Activated CD4-positive, CD25-positive, alpha-beta regulatory T cell treated with anti-CD3 and anti-CD28 coated beads, Interleukin-2, amount 50 U/mL, for 72 hours (primary cell): ENCODE data around the gene POLDIP3.
"Not testable (repeated sequence)": the region's sequence is repeated elsewhere in the genome, so short reads cannot be mapped to it uniquely, and the experiment has no call there.

Source experiments
- DNase-seq: peaks from one replicate; pipeline ENCODE4 v3.0.0; 2021

Gene POLDIP3

GRCh38 chr22:42582987-42583386, 31.7 kb downstream of the POLDIP3 start:
- no peak for DNase-seq

DNA sequence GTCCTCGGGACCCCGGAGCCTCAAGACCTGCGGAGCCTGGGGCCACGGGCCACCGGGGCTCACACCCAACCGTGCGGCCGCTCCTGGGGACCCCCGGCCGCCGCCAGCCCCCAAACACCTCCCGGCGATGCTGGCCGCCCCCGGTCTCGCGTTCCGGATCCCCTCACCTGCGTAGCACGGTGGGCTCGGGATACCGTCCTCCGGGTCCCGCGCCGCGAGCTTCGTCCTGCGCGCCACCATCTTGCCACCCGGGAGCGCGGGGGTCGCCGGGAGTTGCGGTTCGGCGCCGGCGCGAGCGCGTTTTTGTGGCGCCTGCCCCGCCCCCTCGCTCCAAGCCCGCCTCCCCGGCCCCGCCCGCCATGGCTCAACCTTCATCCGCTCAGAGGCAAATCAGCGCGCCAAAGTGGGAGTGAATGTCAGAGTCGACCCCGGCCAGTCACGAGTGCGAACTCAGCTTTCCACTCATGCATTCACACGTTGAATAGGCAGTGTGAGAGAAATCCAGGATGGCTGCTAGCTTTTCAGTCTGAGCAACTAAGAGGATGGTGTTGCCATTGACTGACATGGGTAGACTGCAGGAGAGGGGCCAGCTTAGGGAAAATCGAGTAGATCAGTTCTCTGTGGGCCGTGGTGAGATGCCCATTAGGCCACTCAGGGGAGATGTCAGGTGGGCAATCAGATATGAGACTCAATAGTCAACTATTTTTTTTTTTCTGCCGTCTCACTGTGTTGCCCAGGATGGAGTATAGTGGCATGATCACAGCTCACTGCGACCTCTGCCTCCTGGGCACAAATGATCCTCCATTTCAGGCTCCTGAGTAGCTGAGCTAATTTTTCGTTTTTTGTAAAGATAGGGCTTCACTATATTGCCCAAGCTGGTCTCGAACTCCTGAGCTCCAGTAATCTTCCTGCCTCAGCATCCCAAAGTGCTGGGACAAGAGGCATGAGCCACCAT, 32.6 kb downstream of the POLDIP3 start:
- peak; percentile 84 for DNase-seq

- DNase-seq: not testable (repeated sequence)
These were observed 33.4 kb downstream of the POLDIP3 start for GRCh38 chr22:42581194-42581761.

DNA sequence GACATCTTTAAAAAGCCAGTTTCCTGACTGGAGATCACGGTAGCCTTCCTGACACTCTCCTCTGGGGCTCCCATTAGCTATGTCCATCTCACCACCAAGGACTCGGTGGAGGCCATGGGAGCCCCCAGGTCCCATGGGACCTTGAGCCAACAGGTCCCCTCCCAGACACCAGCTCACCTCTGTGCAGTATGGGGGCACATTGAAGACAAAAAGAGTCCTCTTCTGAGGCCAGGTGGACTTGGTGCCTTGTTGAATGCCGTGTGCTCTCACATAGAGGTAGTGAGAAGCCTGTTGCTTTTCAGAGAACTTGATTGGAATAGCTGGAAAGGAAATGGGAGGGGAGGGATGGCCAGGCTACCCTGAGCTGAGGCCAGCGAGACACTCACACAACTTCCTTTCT, 34.6 kb downstream of the POLDIP3 start:
- not testable (repeated sequence) for DNase-seq

DNA sequence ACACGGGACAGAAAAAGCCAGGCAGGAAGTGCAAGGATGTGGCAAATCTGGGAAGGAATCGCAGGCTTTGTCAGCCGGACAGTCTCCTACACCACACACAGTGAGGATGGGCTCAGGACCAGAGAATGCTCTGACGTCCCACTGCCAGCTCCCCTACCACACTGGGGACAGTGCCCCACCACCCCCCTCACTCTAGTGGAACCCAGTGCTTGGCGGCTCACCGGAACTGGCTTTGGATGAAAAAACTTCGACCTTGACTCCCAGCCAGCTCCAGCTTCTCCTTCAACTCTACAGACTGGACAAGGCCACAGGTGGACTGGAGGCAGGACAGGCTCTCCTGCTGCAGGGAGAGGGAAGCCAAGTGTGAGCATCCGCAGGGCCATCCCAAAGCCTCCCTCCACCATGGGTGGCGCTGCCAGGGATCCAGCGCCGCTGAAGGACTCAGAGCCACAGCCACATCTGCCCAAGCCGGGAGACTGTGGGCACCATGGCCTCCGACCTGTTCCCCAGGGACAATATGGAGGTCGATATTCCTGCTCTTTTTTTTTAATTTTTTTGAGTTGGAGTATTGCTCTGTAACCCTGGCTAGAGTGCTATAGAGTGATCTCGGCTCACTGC, 37.0 kb downstream of the POLDIP3 start:
- no peak for DNase-seq

GRCh38 chr22:42577141-42577540, 37.5 kb downstream of the POLDIP3 start:
- not testable (repeated sequence) for DNase-seq

- not testable (repeated sequence) for DNase-seq
These were observed 38.6 kb downstream of the POLDIP3 start for GRCh38 chr22:42575996-42576574.

- not testable (repeated sequence) for DNase-seq
These were observed 40.2 kb downstream of the POLDIP3 start for GRCh38 chr22:42574468-42574867.

DNA sequence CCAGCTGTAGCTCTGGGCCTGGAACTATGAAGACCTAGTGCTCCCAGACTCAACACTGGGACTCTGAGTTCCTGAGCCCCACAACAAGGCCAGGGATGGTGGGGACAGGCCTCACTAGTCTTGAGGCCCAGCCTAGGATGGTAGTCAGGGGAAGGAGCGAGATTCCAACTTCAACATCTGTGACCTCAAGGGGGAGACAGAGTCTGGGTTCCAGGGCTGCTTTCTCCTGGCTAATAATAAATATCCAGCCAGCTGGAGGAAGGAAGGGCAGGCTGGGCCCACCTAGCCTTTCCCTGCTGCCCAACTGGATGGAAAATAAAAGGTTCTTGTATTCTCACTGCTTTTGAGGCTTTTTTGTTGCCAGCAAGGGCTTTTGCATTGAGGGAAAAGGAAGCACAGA, 40.6 kb downstream of the POLDIP3 start:
- DNase-seq: not testable (repeated sequence)

- not testable (repeated sequence) for DNase-seq
These were observed 43.6 kb downstream of the POLDIP3 start for GRCh38 chr22:42571068-42571467.

GRCh38 chr22:42570580-42570979, 44.1 kb downstream of the POLDIP3 start:
- not testable (repeated sequence) for DNase-seq

DNA sequence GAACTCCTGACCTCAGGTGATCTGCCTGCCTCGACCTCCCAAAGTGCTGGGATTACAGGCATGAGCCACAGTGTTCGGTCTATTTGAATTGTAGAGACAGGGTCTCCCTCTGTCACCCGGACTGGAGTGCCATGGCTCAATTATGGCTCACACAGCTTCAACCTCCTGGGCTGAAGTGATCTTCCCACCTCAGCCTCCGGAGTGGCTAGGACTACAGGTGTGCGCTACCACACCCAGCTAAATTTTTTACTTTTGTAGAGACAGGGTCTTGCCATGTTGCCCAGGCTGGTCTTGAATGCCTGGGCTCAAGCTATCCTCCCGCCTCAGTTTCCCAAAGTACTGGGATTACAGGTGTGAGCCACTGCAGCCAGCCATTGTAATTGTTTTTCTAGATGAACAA, 46.7 kb downstream of the POLDIP3 start:
- DNase-seq: not testable (repeated sequence)

DNA sequence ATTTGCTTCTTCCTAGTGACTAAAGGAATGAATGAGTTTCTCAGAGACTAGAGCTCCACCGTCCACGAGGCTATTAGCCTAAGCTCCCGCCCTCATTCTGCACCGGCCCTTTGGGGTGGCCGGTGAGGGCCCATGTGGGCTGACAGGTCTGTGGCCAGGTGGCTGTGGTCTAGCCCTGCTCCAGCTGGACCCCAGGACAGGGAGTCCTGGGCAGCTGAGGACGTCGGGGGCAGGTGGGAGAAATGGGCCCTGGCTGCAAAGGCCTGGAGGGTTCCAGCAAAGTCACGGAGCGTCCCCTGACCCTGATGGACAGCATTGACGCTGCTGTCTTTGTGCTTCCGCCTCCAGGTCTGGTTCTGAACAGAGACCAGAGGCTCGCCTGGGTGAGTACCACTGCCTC, 48.7 kb downstream of the POLDIP3 start:
- DNase-seq: no peak

GRCh38 chr22:42564699-42565098, 50.0 kb downstream of the POLDIP3 start:
- no peak for DNase-seq

GRCh38 chr22:42563943-42564342, 50.7 kb downstream of the POLDIP3 start:
- not testable (repeated sequence) for DNase-seq

GRCh38 chr22:42562684-42563083, 52.0 kb downstream of the POLDIP3 start:
- DNase-seq: no peak

GRCh38 chr22:42562279-42562678, 52.4 kb downstream of the POLDIP3 start:
- no peak for DNase-seq

GRCh38 chr22:42561856-42562255, 52.8 kb downstream of the POLDIP3 start:
- DNase-seq: no peak

DNA sequence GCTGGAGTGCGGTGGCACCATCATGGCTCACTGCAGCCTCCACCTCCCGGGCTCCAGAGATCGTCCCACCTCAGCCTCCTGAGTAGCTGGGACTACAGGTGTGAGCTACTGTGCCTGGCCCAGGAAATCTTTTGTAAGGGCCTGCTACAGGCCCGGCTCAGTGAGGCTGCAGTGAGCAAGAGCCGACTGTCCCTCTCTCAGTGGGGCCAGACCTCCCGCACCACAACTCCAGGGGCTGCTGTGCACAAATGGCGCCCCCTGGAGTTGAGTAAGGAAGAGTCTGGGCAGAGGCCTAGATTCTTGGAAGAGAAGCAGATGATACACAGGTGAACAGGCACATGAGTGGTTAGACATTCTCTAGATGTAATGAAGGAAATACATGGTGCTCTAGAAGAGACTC, 53.9 kb downstream of the POLDIP3 start:
- DNase-seq: no peak

GRCh38 chr22:42560381-42560780, 54.3 kb downstream of the POLDIP3 start:
- DNase-seq: no peak

GRCh38 chr22:42553475-42554361, 61.0 kb downstream of the POLDIP3 start, which contains the start of gene SERHL2:
TSS of gene SERHL2 (plus strand) at chr22:42553956. CDS start at chr22:42554021, 65 bp downstream.
- DNase-seq: peak; percentile 78

DNA sequence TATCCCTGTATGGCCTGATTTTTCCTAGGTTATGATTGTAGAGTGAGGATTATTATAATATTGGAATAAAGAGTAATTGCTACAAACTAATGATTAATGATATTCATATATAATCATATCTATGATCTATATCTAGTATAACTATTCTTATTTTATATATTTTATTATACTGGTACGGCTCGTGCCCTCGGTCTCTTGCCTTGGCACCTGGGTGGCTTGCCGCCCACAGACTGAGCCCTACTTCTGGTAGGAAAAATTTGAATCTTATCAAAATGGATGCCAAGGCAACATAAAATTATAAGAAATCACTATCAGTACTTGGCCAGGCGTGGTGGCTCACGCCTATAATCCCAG, 62.4 kb downstream of the POLDIP3 start:
- DNase-seq: not testable (repeated sequence)
